Measurements from ENCODE around the gene TMCC3. TPM values are rescaled to one million over a fixed set of nuclear protein-coding genes. Genes with fewer than 3 reads are reported as not detected.

The TMCC3 gene
- total and polyA plus RNA-seq, 9 of the 15 experiments (the other 6 are each of a cell fraction or from before 2014, with no cell fraction given), result not detected

GRCh38 chr12:94667031-94667540 is 16.7 kb upstream of the TMCC3 start:
- Histone ChIP-seq H3K4me3 (no peak overlapping the region), H3K9me3 (replicated peaks; ENCODE audit: control insufficient read depth, insufficient read depth, low read depth, low read length) (no peaks in the 10 kb centered on the region), H4K20me1 (replicated peaks; ENCODE audit: control insufficient read depth, insufficient read depth, low read length) (no peaks in the 10 kb centered on the region), H3K9ac (ENCODE audit: insufficient read depth in 1 of 2, low read depth in 2 of 2, low read length in 2 of 2) (no peak overlapping the region), H3K27ac (ENCODE audit: extremely low read depth, low read depth, low read length) (no peak overlapping the region), H2AFZ (ENCODE audit: low read depth, low read length) (no peak overlapping the region), H3K4me1 (replicated peaks in 1 of 2; ENCODE audit: control insufficient read depth in 2 of 2, insufficient read depth in 2 of 2, low read length in 2 of 2) (no peaks in the 10 kb centered on the region), H3K4me2 (ENCODE audit: insufficient read depth, low read length) (no peak overlapping the region), H3K9me1 (ENCODE audit: control insufficient read depth, insufficient read depth, low read length) (no peaks in the 10 kb centered on the region), H3K36me3 (ENCODE audit: control insufficient read depth, insufficient read depth, low read length) (no peaks in the 10 kb centered on the region), H3K27me3 (ENCODE audit: control insufficient read depth in 2 of 2, insufficient read depth in 2 of 2, low read length in 2 of 2) (peaks cover 3 to 6% of the 10 kb centered on the region in 2 experiments; a peak in 2 of 5 replicates), H3K79me2 (ENCODE audit: control insufficient read depth, insufficient read depth, low read length) (no peaks in the 10 kb centered on the region)
- ATAC-seq, result no peak
- WGBS (ENCODE audit: insufficient coverage, low coverage, missing lambda C conversion rate), result 0% methylated on average over 6 of the region's 6 CpGs
- intact Hi-C loops (cut with micrococcal nuclease), result no loop called here
- in situ Hi-C loops (cut with MboI), result no loop called here
- no TSS peak for BruUV-seq (replicated peaks)
- ChIA-PET POLR2A (interaction anchor here (0.6 kb wide), 1 partner anchor 162 kb away, joined by 3 read pairs; no protein-coding TSS in a partner anchor), CTCF (ENCODE audit: low intra/inter-chr PET ratio) (no interaction called here)
- DNase-seq (ENCODE audit: extremely low read depth in 1 of 4, low spot score in 3 of 4), result no peak
- no peak for TF ChIP-seq ZNF24 (IDR thresholded peaks at IDR 0.05)
- no peak for TF ChIP-seq DMBX1 (CRISPR knock-in tag; IDR thresholded peaks at IDR 0.05; ENCODE audit: borderline replicate concordance)
- FAIRE-seq, result no peak

GRCh38 chr12:94666158-94666557 is 15.8 kb upstream of the TMCC3 start:
- H2AFZ ChIP-seq (ENCODE audit: low read depth, low read length), result no peak overlapping the region
- POLR2A ChIA-PET, result no interaction called here
- DNase-seq (ENCODE audit: extremely low read depth in 1 of 4, low spot score in 3 of 4) (no peak), FAIRE-seq (no peak), ATAC-seq (no peak)
- H3K79me2 ChIP-seq (ENCODE audit: control insufficient read depth, insufficient read depth, low read length), result no peaks in the 10 kb centered on the region
- H3K4me1 ChIP-seq (replicated peaks in 1 of 2; ENCODE audit: control insufficient read depth in 2 of 2, insufficient read depth in 2 of 2, low read length in 2 of 2), result no peaks in the 10 kb centered on the region
- CTCF ChIA-PET (ENCODE audit: low intra/inter-chr PET ratio), result no interaction called here
- no peak overlapping the region for H3K4me3 ChIP-seq
- H3K4me2 ChIP-seq (ENCODE audit: insufficient read depth, low read length), result no peak overlapping the region
- in situ Hi-C loops (cut with MboI), result no loop called here
- no peaks in the 10 kb centered on the region for H4K20me1 ChIP-seq (replicated peaks; ENCODE audit: control insufficient read depth, insufficient read depth, low read length)
- 0% methylated on average over 2 of the region's 2 CpGs for WGBS (ENCODE audit: insufficient coverage, low coverage, missing lambda C conversion rate)
- H3K36me3 ChIP-seq (ENCODE audit: control insufficient read depth, insufficient read depth, low read length), result no peaks in the 10 kb centered on the region
- peaks cover 3 to 10% of the 10 kb centered on the region in 2 experiments; a peak in 2 of 5 replicates for H3K27me3 ChIP-seq (ENCODE audit: control insufficient read depth in 2 of 2, insufficient read depth in 2 of 2, low read length in 2 of 2)
- intact Hi-C loops (cut with micrococcal nuclease), result no loop called here
- H3K9me1 ChIP-seq (ENCODE audit: control insufficient read depth, insufficient read depth, low read length), result no peaks in the 10 kb centered on the region
- BruUV-seq (replicated peaks), result no TSS peak
- no peaks in the 10 kb centered on the region for H3K9me3 ChIP-seq (replicated peaks; ENCODE audit: control insufficient read depth, insufficient read depth, low read depth, low read length)
- no peak overlapping the region for H3K9ac ChIP-seq (ENCODE audit: insufficient read depth in 1 of 2, low read depth in 2 of 2, low read length in 2 of 2)
- no peak overlapping the region for H3K27ac ChIP-seq (ENCODE audit: extremely low read depth, low read depth, low read length)
- TF ChIP-seq FOXJ2 (tag; IDR thresholded peaks at IDR 0.05) (no peak), GTF2F1 (IDR thresholded peaks at IDR 0.05; ENCODE audit: low read depth, low read length) (no peak), ZKSCAN8 (CRISPR knock-in tag; IDR thresholded peaks at IDR 0.05) (no peak), STAT5B (CRISPR knock-in tag; IDR thresholded peaks at IDR 0.05) (no peak), ZBTB12 (CRISPR knock-in tag; IDR thresholded peaks at IDR 0.05) (no peak), TEAD2 (tag; IDR thresholded peaks at IDR 0.05) (no peak), ARID2 (IDR thresholded peaks at IDR 0.05) (no peak), FOXA1 (IDR thresholded peaks at IDR 0.05; ENCODE audit: borderline replicate concordance) (no peak), RAD21 (CRISPR knock-in tag; conservative IDR thresholded peaks at IDR 0.05 in 1 of 2, IDR thresholded peaks at IDR 0.05 in 1 of 2) (no peak), SUPT5H (IDR thresholded peaks at IDR 0.05) (no peak), PHB (CRISPR knock-in tag; IDR thresholded peaks at IDR 0.05) (no peak), TAF7 (tag; IDR thresholded peaks at IDR 0.05) (no peak), ELF4 (CRISPR knock-in tag; IDR thresholded peaks at IDR 0.05) (no peak), ZNF384 (IDR thresholded peaks at IDR 0.05; ENCODE audit: low read depth, low read length) (no peak), BCL6 (CRISPR knock-in tag; IDR thresholded peaks at IDR 0.05) (no peak), FOXM1 (IDR thresholded peaks at IDR 0.05; ENCODE audit: low read depth) (no peak), FOXM1 (CRISPR knock-in tag; IDR thresholded peaks at IDR 0.05; ENCODE audit: low read depth) (no peak), MEIS2 (IDR thresholded peaks at IDR 0.05; ENCODE audit: partially characterized antibody) (no peak)

Data from K562 (cell line).